HG03039 (cell line): ENCODE measurements around the gene STXBP2.

Experiments
- ATAC-seq: cut with Tn5 transposase; IDR thresholded peaks from one replicate; pipeline ENCODE4 v1.9.1; 2021; ENCODE audit warnings: mild to moderate bottlenecking, moderate library complexity; ENCODE audit not compliant: unreplicated experiment

Gene STXBP2

DNA sequence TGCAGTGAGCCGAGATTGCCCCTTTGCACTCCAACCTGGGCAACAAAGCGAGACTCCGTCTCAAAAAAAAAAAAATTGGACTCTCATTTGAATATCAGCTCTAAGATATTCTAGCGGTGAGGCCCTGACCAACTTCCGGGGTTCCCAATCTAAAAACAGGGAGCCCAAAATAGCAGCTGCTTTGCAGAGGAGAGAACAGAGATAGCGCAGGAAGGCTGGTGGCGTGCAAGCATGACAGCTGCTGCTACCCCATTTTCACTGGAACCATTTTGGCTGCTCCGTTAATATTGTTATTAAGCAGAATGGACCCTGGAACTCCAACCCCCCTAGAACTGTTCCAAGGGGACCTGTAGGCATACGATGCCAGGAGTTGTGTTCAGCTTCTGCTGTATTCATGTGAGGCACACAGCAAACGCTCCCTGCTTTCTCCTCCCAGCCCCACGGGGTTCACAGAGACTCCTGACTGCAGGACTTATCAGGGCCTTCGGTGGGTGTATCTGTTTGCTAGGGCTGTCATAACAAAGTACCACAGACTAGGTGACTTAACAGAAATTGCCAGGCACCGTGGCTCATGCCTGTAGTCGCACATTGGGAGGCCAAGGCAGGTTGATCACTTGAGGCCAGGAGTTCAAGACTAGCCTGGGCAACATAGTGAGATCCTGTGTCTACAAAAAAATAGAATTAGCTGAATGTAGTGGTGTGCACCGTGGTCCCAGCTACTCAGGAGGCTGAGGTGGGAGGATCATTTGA is 11.5 kb downstream of the STXBP2 start:
- no peak for ATAC-seq

DNA sequence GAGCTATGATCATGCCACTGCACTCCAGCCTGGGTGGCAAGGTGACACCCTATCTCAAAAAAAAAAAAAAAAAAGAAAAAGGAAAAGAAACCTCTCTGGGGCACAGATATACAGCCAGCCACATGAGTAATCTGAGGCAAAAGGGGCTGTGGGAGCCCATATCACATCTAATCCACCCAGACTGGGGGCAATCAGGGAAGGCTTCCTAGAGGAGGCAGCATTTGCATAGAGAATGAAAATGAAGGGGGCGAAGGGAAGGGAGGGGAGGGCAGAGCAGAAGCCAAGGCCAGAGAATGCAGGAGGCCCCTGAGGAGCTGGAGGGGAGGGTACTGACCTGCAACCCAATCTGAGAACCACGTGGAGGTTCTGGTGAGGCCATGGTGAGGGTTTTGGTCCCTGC is 13.2 kb downstream of the STXBP2 start:
- no peak for ATAC-seq

DNA sequence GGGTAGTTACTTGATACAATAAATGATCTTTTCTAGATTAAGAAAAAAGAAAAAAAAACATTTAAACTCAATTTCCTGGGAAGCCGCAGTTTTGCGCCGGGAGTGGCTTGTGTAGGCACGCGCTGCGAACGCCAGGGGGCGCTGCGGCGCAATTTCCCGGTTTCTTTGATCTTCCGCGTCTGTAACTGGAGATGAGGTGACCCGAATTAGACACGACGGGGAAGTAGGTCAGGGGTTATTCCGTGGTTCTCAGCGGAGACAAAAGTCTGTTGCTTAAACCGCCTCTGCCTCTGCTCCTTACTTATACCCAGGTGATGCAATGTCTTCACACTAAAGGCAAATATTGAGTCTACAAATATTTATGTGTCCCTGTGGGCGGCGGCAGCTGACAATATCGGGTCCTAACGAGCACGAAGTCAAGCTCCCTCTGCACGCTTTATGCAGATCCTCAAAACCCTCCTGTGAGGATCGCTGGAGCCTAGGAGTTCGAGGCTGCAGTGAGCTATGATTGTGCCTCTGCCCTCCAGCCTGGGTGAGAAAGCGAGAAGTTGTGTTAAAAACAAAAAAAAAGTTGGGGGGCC is 15.2 kb downstream of the STXBP2 start:
- ATAC-seq, result no peak

DNA sequence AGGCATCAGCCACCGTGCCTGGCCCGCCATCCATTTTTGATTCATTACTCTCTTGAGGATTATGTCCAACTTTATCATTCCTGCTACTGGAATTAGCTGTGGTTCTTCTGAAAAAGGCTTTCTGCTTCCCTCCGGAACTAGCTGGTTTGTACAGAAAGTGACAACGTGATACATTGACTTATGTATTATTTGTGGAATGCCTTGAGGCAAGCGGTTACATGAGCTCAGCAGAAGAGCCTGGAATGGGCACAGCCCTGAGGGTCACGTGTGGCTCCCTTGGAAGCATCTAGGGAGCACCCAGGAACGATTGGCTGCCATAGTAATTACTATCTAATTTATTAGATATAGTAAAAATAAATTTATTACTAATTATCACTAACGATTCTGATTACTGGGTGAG is 17.5 kb downstream of the STXBP2 start:
- ATAC-seq, result no peak

DNA sequence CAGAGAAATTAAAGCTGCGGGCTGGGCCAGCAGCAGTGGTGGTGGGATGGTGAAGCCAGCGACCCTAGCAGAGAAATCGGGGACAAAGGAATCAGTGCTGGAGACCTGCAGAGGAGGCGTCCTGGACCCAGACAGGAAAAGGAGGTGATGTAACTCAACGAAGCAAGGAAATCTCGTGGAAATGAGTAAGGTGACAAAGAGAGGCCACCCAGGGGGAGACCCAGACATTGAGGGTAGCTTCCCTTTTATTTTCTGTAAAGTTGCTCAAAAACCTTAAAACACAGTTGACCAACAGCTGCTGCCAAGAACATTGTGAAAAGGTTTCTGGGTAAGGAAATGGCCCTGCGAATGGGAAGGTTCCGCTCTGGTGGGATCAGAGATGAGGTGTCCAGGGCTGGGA is 18.7 kb downstream of the STXBP2 start:
- ATAC-seq, result no peak

DNA sequence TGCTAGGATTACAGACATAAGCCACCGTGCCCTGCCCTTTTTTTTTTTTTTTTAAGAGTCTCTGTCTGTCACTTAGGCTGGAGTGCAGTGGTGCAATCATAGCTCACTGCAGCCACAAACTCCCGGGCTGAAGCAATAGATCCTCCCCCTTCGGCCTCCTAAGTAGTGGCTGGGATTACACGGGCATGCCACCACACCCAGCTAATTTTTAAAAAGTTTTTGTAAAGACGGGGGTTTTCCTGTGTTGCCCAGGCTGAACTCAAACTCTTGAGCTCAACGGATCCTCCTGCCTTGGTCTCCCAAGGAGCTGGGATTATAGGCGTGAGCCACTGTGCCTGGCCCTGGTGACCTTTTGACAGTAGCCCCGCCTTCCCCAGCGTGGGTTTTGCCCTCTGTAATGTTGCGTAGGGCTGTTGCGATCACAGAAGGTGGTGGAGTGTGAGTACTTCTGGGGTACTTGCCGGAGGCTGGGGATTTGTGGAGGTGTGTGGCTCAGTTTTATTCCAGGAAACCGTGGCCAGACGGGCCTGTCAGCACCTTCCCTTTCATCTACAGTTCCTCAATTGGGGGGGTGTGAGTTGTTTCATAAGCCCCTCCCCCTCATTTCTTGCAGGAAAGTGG is 20.3 kb downstream of the STXBP2 start:
- ATAC-seq, result no peak

DNA sequence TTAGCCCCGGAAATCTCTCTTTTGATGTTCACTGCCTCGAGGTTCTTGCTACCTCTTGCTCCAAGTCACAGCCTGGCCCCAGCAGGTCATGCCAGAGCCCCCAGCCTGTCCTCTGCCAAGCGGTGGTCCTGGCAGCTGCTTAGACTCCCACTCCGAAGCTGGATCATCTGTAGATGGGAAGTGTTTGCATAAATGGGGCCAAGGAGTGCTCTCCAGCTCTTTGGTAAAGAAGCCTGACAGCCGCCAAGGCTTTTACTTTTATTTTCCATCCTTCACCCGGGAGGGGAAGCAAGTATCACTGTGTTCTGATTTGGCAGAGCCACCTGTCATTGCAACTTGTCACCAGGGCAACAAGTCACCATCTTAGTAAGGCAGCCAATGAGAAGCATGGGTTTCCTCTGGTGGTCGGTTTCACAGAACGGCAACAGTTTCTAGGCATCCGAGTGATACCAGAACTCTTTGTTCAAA is 21.3 kb downstream of the STXBP2 start:
- no peak for ATAC-seq

DNA sequence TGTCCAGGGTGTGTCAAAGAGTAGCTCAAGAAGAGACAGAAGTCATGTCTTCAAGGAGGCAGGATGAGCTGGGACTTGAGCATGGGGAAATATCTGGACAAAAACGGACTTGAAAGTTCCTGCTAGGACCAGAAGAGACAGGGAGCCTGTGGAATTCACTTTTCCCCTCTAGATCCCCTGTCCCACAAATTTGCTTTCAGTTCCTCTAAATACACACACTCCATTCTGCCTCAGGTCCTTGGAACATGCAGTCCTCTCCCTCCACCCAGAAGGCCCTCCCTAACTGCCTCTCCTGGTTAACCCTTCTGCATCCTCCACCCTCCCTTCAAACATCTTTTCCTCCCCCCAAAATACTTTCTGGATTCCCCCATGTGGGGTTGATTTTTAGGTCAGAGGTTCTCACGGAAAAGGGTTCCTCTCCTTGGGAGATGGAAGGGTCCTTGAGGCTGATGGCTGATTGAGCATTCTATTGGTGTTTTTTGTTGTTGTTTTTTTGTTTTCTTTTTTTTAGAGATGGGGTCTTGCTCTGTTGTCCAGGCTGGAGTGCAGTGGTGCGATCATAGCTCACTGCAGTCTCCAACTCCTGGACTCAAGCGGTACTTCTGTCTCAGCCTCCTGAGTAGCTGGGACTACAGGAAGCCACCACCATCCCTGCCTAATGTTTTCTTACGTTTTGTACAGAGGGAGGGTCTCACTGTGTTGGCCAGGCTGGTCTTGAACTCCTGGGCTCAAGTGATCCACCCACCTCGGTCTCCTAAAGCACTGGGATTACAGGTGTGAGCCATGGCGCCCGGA is 25.0 kb downstream of the STXBP2 start:
- ATAC-seq, result no peak

DNA sequence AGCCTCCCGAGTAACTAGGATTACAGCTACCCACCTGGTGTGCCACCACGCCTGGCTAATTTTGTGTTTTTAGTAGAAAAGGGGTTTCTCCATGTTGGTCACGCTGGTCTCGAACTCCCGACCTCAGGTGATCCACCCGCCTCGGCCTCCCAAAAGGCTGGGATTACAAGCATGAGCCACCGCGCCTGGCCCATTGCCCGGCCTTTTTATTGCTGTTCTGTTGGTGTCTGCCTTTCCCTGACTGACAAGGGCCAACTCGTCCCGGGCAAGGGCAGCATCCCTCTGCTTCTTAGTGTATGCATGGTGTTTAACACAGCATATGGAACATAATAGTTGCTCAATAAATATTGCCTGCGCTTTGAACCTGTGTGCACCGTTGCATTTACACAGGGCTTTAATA is 25.7 kb downstream of the STXBP2 start:
- no peak for ATAC-seq

DNA sequence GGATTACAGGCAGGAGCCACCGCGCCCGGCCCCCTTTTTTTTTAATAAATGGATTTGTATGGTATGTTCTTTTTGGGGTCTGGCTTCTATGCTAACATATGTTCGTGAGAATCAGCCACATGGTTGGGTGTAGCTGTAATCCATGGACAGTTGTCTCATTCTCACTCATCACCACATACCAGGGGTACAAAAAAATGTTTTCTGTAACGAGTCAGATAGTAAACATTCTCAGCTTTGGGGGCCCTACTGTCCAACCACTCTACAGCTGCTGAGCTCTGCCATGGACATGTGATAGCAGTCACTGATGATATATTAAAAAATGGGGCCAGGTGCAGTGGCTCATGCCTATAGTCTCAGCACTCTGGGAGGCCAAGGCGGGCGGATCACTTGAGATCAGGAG is 26.8 kb downstream of the STXBP2 start:
- ATAC-seq, result no peak

DNA sequence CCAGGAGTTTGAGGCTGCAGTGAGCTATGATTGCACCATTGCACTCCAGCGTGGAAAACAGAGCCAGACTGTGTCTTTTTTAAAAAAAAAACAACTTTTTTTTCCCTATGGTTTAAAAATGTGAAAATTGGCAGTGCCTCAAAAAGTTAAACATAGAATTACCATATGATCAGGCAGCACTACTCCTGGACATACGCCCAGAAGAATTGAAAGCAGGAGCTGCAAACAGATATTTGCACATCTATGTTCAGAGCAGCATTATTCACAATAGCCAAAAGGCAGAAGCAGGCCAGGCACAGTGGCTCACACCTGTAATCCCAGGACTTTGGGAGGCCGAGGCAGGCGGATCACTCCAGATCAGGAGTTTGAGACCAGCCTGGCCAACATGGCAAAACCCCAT is 28.2 kb downstream of the STXBP2 start:
- no peak for ATAC-seq

DNA sequence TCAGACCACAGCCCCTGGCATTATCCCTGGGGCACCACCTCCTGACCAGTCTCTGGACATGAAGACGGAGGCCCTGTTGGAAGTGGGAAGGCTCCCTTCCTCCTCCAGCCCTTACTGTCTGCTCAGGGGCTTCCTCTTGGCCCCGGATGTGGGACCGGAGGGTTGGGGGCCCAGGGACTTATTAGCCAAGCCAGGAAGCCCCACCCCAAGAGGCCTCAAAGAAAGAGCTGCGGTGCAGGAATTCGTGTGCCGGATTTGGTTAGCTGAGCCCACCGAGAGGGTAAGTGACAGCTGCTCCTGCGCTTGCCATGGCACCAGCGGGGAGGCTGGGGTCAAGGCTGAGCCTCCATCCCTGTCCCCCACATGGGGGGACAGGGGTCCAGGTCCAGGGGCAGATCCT is 31.9 kb downstream of the STXBP2 start, which contains the start of gene RETN:
TSS of gene RETN (plus strand) at position 208 of the 400 bp plus-strand sequence. CDS start 278 bp downstream, outside the sequence.
- no peak for ATAC-seq

DNA sequence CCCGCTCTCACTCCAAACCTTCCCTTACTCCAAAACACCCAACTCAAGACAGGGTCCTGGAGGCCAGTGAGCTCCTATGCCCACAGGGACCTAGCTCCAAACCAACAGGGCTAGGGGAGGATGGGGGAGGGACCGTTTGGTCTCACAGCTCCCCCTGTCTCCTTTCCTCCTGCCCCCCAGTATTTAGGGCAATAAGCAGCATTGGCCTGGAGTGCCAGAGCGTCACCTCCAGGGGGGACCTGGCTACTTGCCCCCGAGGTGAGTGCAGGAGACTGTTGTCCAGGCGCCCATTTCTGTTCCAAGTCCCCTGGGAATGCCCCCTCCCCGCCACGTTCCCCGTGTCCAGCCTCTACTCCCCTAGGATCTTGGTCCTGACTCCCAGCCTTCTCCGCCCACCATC is 32.7 kb downstream of the STXBP2 start:
- ATAC-seq, result no peak

DNA sequence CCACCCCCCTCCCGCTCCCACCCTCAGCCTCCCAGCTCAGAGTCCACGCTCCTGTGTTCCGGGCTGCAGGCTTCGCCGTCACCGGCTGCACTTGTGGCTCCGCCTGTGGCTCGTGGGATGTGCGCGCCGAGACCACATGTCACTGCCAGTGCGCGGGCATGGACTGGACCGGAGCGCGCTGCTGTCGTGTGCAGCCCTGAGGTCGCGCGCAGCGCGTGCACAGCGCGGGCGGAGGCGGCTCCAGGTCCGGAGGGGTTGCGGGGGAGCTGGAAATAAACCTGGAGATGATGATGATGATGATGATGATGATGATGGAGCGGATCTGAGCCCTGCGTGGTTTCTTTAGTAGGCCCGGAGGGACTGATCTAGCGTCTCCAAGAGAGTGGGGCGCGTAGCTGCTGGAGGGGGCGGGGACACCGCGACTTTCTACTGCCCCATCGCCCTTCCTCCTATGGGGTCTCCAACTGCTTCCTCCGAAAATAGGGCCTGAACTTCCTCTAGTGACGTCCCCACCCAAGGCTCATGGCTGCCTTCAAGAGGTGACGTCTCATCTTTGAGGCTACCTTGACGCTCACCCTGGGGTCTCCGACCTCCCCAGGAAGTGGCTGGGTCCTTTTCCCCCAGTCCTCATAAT is 33.4 kb downstream of the STXBP2 start:
- ATAC-seq, result no peak

DNA sequence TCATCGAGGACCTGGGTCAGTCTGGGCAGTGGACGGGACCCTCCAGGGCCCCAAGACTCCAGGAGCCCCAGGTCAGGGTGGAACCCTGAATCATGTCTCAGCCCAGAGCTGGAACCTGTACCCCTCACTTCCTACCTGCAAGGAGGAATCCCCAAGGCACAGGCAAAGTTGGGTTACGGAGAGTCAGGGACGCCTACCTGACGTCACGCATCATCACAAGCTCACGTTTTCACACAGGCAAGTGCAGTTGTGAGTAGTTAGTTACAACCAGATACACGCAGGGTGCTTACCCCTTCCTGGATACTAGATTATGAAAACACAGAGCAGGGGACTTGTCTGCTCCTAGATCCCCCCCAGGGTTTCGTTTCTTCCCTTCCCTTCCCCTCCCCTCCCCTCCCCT is 33.9 kb downstream of the STXBP2 start:
- no peak for ATAC-seq

DNA sequence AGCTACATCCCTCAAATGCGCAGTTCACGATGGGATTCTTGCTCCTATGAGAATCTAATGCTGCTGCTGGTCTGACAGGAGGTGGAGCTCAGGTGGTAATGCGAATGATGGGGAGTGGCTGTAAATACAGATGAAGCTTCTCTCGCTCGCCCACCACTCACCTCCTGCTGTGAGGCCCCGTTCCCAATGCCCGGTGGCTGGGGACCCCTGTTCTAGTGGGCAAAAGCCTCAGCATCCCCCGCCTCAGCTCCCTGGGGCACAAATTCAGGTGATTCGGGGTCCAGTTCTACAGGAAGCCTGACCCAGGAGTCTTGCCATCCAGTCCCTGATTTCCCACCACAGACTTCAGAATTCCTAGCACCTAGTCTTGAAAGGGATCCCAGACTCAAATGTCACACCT is 35.6 kb downstream of the STXBP2 start:
- ATAC-seq, result no peak

DNA sequence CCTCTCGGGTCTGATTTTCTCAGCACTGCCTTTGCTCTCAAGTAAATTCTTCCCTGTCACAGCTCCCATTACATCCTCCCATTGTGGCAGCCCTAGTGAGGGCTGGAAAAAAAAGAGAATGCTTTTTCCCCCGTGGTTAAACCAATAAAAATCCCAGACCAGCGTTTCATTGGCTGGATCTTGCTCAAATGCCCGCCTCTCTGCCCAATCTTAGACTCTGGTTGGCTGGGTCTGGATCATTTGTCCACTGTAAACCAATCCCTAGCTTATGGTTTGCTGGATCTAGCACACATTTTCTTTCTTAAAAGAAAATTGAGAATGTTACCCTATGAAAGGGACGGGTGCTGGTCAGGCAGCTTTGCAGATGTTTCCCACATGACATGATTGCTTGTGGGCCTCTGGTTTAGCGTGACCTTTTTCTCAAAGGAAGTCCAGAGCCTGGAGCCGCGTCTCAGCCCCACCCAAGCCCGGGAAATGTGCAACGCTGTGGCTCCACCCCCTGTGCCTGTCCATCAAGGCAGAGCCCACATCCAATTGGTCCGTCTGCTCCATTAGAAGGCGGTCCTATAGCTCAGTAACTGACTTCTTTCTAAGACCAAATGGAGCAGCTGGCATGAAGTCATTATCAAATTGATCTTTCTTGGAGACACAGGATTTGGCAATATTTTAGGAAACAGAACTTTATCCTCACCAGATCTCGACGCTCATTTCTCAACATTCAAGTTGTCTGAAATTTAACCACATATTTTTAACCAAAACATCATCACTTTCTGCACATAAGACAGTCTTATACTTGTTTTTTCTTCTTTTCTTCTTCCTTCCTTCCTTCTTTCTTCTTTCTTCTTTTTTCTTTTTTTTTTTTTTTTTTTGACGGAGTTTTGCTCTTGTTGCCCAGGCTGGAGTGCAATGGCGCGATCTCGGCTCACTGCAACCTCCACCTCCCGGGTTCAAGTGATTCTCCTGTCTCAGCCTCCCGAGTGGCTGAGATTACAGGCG is 37.4 kb downstream of the STXBP2 start:
- no peak for ATAC-seq

DNA sequence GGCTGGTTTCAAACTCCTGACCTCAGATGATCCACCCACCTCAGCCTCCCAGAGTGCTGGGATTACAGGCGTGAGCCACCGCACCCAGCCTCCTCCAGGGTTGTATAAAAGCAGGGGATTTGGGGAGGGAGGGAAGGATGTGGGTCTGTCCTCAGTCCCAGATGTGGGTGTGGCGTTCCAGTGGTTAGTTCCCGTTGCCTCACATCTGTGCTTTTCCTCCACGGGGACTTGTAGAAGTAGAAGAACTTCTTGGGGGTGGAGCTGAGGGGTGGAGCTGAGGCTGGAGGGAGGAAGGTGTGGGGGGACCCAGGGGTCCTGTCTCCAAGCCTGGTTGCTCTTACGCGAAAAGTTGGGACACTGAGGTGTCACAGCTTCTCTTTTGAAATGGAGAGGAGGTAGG is 39.5 kb downstream of the STXBP2 start:
- ATAC-seq, result no peak

DNA sequence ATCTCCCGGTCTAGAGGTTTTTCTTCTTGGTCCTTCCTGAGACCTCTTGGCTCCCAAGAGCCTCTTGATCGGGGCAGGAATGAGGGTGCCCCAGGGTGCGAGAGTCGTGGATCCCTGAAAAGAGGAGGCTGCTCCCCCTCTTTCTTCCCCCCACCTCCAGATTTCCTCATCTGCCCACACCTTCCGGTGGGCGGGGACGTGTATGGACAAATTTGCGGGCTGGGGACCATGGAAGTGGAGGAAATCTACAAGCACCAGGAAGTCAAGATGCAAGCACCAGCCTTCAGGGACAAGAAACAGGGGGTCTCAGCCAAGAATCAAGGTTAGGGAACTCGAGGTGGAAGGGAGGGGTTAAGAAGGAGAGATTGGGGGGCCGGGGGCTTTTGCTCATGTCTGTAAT is 39.9 kb downstream of the STXBP2 start, which contains the start of gene MCEMP1:
TSS of gene MCEMP1 (plus strand) at position 237 of the 400 bp plus-strand sequence. CDS start at position 268, 31 bp downstream.
- ATAC-seq, result no peak
